ENCODE measurements around the gene TESK2. TPM values are rescaled to one million over a fixed set of nuclear protein-coding genes. Genes with fewer than 3 reads are reported as not detected.
"Not testable (repeated sequence)": the region's sequence is repeated elsewhere in the genome, so short reads cannot be mapped to it uniquely, and the experiment has no call there.

TESK2 gene
- total RNA-seq, 1 experiment from 2014 or later, result 13.8 TPM

GRCh38 chr1:45385302-45385701 lies 105.7 kb downstream of the TESK2 start:
- no peaks in the 10 kb centered on the region for H3F3A ChIP-seq (ENCODE audit: insufficient read depth, low read depth)
- no peaks in the 10 kb centered on the region for H3K27me3 ChIP-seq (ENCODE audit: insufficient read depth, low read depth)
- no TSS peak for BruUV-seq (replicated peaks)
- no peak overlapping the region for H3K4me2 ChIP-seq
- H4K20me1 ChIP-seq (ENCODE audit: insufficient read depth), result no peaks in the 10 kb centered on the region
- H2AFZ ChIP-seq, result no peak overlapping the region
- H3K79me2 ChIP-seq (ENCODE audit: low read depth), result no peaks in the 10 kb centered on the region
- intact Hi-C loops (cut with micrococcal nuclease; ENCODE audit: unreplicated experiment), result no loop called here
- ChIA-PET POLR2A (ENCODE audit: unreplicated experiment) (no interaction called here), CTCF (no interaction called here)
- H3K9me3 ChIP-seq (ENCODE audit: insufficient read depth, low read depth), result no peaks in the 10 kb centered on the region
- H3K4me1 ChIP-seq (replicated peaks; ENCODE audit: insufficient read depth), result no peaks in the 10 kb centered on the region
- no peak for DNase-seq
- no peaks in the 10 kb centered on the region for H3K9me2 ChIP-seq (ENCODE audit: insufficient read depth)
- no peaks in the 10 kb centered on the region for H3K36me3 ChIP-seq (ENCODE audit: low read depth)
- no peak for TF ChIP-seq CTCF (conservative IDR thresholded peaks at IDR 0.05)
- no peak for TF ChIP-seq EZH2 (IDR thresholded peaks at IDR 0.05; ENCODE audit: low read depth)
- no peak overlapping the region for H3K4me3 ChIP-seq
- no peak overlapping the region for H3K27ac ChIP-seq

GRCh38 chr1:45384213-45384612 lies 106.8 kb downstream of the TESK2 start:
- H3K27me3 ChIP-seq (ENCODE audit: insufficient read depth, low read depth); H3K9me3 ChIP-seq (ENCODE audit: insufficient read depth, low read depth); CTCF ChIA-PET; H3K9me2 ChIP-seq (ENCODE audit: insufficient read depth); H3K27ac ChIP-seq; H2AFZ ChIP-seq; H3K4me3 ChIP-seq; BruUV-seq (replicated peaks); H3K79me2 ChIP-seq (ENCODE audit: low read depth); H4K20me1 ChIP-seq (ENCODE audit: insufficient read depth); DNase-seq; intact Hi-C loops (cut with micrococcal nuclease; ENCODE audit: unreplicated experiment); H3F3A ChIP-seq (ENCODE audit: insufficient read depth, low read depth); H3K36me3 ChIP-seq (ENCODE audit: low read depth); H3K4me1 ChIP-seq (replicated peaks; ENCODE audit: insufficient read depth); H3K4me2 ChIP-seq; POLR2A ChIA-PET (ENCODE audit: unreplicated experiment): not testable (repeated sequence)

- Histone ChIP-seq H3K4me1 (replicated peaks; ENCODE audit: insufficient read depth) (no peaks in the 10 kb centered on the region), H3K9me2 (ENCODE audit: insufficient read depth) (no peaks in the 10 kb centered on the region), H4K20me1 (ENCODE audit: insufficient read depth) (no peaks in the 10 kb centered on the region), H3K36me3 (ENCODE audit: low read depth) (no peaks in the 10 kb centered on the region), H3F3A (ENCODE audit: insufficient read depth, low read depth) (no peaks in the 10 kb centered on the region), H3K4me3 (no peak overlapping the region), H3K27ac (no peak overlapping the region), H3K4me2 (no peak overlapping the region), H2AFZ (no peak overlapping the region), H3K9me3 (ENCODE audit: insufficient read depth, low read depth) (no peaks in the 10 kb centered on the region), H3K79me2 (ENCODE audit: low read depth) (no peaks in the 10 kb centered on the region), H3K27me3 (ENCODE audit: insufficient read depth, low read depth) (no peaks in the 10 kb centered on the region)
- ChIA-PET CTCF (no interaction called here), POLR2A (ENCODE audit: unreplicated experiment) (no interaction called here)
- no peak for TF ChIP-seq EZH2 (IDR thresholded peaks at IDR 0.05; ENCODE audit: low read depth)
- no peak for TF ChIP-seq CTCF (conservative IDR thresholded peaks at IDR 0.05)
- intact Hi-C loops (cut with micrococcal nuclease; ENCODE audit: unreplicated experiment), result no loop called here
- BruUV-seq (replicated peaks), result no TSS peak
- no peak for DNase-seq
These were observed 107.8 kb downstream of the TESK2 start for GRCh38 chr1:45383191-45383590.

- POLR2A ChIA-PET (ENCODE audit: unreplicated experiment), result no interaction called here
- DNase-seq, result no peak
- Histone ChIP-seq H3F3A (ENCODE audit: insufficient read depth, low read depth) (no peaks in the 10 kb centered on the region), H3K36me3 (ENCODE audit: low read depth) (no peaks in the 10 kb centered on the region), H3K27ac (no peak overlapping the region), H3K9me2 (ENCODE audit: insufficient read depth) (no peaks in the 10 kb centered on the region), H3K4me1 (replicated peaks; ENCODE audit: insufficient read depth) (no peaks in the 10 kb centered on the region), H3K27me3 (ENCODE audit: insufficient read depth, low read depth) (no peaks in the 10 kb centered on the region), H3K9me3 (ENCODE audit: insufficient read depth, low read depth) (no peaks in the 10 kb centered on the region), H3K4me2 (no peak overlapping the region), H4K20me1 (ENCODE audit: insufficient read depth) (no peaks in the 10 kb centered on the region), H2AFZ (no peak overlapping the region), H3K4me3 (no peak overlapping the region), H3K79me2 (ENCODE audit: low read depth) (no peaks in the 10 kb centered on the region)
- no TSS peak for BruUV-seq (replicated peaks)
- intact Hi-C loops (cut with micrococcal nuclease; ENCODE audit: unreplicated experiment), result no loop called here
- no peak for TF ChIP-seq CTCF (conservative IDR thresholded peaks at IDR 0.05)
- TF ChIP-seq EZH2 (IDR thresholded peaks at IDR 0.05; ENCODE audit: low read depth), result no peak
- CTCF ChIA-PET, result interaction anchor here (0.6 kb wide), 1 partner anchor 68 kb away, joined by 4 read pairs; no protein-coding TSS in a partner anchor
These were observed 109.7 kb downstream of the TESK2 start for GRCh38 chr1:45381243-45381642.

Measured in PC-9 (cell line).